Measurements from ENCODE around the gene RFLNA.

The RFLNA gene

DNA sequence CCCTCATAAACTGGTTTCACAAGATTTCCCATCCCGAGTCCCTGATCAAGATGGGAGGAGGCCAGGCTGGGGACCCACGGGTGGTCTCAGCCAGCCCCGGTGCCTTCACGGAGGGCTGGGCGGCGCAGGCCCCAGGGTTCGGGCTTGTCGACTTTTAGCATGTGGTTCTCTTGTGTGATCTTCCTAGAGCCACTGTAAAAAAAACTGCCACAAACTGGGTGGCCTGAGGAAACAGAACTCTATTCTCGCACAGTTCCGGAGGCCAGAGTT is 12.6 kb downstream of the RFLNA start:
- DNase-seq (ENCODE audit: low read depth) = no peak
- TF ChIP-seq, protein P1, sequence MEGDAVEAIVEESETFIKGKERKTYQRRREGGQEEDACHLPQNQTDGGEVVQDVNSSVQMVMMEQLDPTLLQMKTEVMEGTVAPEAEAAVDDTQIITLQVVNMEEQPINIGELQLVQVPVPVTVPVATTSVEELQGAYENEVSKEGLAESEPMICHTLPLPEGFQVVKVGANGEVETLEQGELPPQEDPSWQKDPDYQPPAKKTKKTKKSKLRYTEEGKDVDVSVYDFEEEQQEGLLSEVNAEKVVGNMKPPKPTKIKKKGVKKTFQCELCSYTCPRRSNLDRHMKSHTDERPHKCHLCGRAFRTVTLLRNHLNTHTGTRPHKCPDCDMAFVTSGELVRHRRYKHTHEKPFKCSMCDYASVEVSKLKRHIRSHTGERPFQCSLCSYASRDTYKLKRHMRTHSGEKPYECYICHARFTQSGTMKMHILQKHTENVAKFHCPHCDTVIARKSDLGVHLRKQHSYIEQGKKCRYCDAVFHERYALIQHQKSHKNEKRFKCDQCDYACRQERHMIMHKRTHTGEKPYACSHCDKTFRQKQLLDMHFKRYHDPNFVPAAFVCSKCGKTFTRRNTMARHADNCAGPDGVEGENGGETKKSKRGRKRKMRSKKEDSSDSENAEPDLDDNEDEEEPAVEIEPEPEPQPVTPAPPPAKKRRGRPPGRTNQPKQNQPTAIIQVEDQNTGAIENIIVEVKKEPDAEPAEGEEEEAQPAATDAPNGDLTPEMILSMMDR (IDR thresholded peaks at IDR 0.05; ENCODE audit: insufficient read depth, low read depth, low read length, missing control alignments) = no peak
- no peak overlapping the region for H3K4me3 ChIP-seq (ENCODE audit: low read length)

- TF ChIP-seq, protein P1 (IDR thresholded peaks at IDR 0.05; ENCODE audit: insufficient read depth, low read depth, low read length, missing control alignments) = no peak
- no peak for DNase-seq (ENCODE audit: low read depth)
- H3K4me3 ChIP-seq (ENCODE audit: low read length) = no peak overlapping the region
These were observed 13.8 kb downstream of the RFLNA start for GRCh38 chr12:124308741-124309140.

- H3K4me3 ChIP-seq (ENCODE audit: low read length) = no peak overlapping the region
- TF ChIP-seq, protein P1 (IDR thresholded peaks at IDR 0.05; ENCODE audit: insufficient read depth, low read depth, low read length, missing control alignments) = no peak
- DNase-seq (ENCODE audit: low read depth) = no peak
These were observed 14.3 kb downstream of the RFLNA start for GRCh38 chr12:124309231-124309630.

GRCh38 chr12:124309744-124310143 is 14.9 kb downstream of the RFLNA start:
- no peak for DNase-seq (ENCODE audit: low read depth)
- TF ChIP-seq, protein P1 (IDR thresholded peaks at IDR 0.05; ENCODE audit: insufficient read depth, low read depth, low read length, missing control alignments) = no peak
- no peak overlapping the region for H3K4me3 ChIP-seq (ENCODE audit: low read length)

- H3K4me3 ChIP-seq (ENCODE audit: low read length) = no peak overlapping the region
- no peak for DNase-seq (ENCODE audit: low read depth)
- TF ChIP-seq, protein P1 (IDR thresholded peaks at IDR 0.05; ENCODE audit: insufficient read depth, low read depth, low read length, missing control alignments) = no peak
These were observed 15.3 kb downstream of the RFLNA start for GRCh38 chr12:124310178-124310577.

- TF ChIP-seq, protein P1 (IDR thresholded peaks at IDR 0.05; ENCODE audit: insufficient read depth, low read depth, low read length, missing control alignments) = no peak
- DNase-seq (ENCODE audit: low read depth) = no peak
These were observed 15.9 kb downstream of the RFLNA start for GRCh38 chr12:124310785-124311184.

DNA sequence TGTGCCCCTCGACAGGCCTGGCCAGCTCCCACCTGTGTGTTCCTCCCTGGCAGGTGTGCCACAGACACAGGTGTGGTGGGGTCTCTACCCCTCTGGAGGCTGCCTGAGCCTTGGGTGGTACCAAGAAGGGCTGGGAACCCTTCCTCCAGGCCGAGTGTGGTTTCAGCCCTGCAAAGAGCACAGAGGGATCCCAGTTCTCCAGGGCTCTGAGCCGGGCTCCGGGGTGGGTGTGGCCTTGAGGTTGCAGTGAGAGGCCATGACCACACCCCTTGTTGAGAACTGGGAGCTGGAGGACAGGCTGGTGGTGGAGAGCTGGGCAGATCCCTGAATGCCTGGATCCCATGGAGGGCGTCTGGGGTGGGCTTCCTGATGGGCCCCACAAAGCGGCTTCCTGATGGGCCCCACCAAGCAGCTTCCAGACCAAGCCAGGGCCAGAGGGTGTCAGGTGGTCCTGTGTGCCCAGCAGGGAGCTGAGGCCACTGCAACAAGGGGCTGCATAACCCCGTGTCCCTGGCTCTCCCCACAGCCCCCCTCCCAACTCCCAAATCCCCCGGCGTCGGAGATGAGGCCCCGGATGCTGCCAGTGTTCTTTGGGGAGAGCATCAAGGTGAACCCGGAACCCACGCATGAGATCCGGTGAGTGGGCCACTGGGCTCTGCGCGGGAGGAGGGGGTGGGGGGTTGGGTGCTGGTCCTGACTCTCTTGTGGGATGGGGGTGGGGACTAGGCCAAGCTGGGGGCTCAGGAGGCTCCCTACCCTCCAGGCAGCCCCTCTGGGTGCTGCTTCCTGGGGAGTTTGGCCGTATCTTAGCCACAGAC is 16.6 kb downstream of the RFLNA start:
- TF ChIP-seq, protein P1 (IDR thresholded peaks at IDR 0.05; ENCODE audit: insufficient read depth, low read depth, low read length, missing control alignments) = no peak
- no peak for DNase-seq (ENCODE audit: low read depth)
- no peak overlapping the region for H3K4me3 ChIP-seq (ENCODE audit: low read length)

More at GRCh38 chr12:124310785-124311184, 15.9 kb downstream of the RFLNA start:
- H3K4me3 ChIP-seq (ENCODE audit: low read length) = no peak overlapping the region
